SIG-M5 treated with dmso at 0.1 percent for 504 hours (cell line): Measurements from ENCODE around the gene NPLOC4.
A peak's percentile ranks its signal among the peaks of the same experiment; 100 is the strongest.

Source experiments
- DNase-seq: peaks from one replicate; lab custom pipeline; 2025; ENCODE audit not compliant: unreplicated experiment; lab: John Stamatoyannopoulos, UW

Gene NPLOC4

DNA sequence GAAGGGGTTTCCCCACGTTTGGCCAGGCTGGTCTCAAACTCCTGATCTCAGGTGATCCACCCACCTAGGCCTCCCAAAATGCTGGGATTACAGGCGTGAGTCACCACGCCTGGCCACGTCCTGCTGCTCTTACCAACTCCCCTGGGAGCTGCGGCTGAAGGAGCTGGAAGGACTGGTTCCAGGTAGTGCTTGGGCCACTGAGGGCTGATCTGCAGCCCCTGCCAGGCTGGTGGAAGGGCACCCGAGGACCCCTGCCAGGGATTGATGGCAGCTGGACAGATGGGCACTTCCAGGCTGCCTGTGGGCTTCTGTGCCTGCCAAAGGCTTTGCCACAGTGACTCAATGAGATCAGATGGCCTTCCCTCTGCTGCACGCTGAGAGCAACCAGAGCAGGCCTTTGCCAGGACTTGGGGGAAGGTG lies 27.1 kb upstream of the NPLOC4 start:
- DNase-seq: no peak

- no peak for DNase-seq
Measured at GRCh38 chr17:81662002-81662401, 25.1 kb upstream of the NPLOC4 start.

DNA sequence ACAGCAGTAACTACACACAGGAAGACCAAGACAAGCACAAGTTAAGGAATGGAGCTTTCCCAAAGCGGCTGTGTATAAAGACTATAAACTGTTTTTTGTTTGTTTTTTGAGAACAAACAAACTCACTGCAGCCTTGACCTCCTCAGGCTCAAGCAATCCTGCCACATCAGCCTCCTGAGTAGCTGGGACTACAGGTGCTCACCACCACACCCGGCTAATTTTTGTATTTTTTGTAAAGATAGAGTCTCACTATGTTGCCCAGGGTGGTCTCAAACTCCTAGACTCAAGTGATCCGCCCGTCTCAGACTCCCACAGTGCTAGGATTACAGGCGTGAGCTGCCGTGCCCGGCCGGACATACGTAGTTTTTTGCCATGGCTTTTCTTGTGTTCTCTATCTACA lies 23.5 kb upstream of the NPLOC4 start:
- DNase-seq: no peak

DNA sequence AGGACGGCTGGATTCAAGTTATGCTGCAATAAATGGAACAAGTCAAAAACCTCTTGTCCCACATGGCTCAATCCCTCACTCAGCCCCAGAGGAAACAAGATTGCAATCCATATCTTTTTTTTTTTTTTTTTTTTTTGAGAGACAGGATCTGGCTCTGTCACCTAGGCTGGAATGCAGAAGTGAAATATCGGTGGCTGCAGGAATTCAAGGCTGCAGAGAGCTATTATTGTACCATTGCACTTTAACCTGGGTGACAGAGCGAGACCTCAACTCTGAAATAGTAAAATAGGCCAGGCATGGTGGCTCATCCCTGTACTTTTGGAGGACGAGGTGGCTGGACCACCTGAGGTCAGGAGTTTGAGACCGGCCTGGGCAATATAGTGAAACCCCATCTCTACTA lies 22.1 kb upstream of the NPLOC4 start:
- DNase-seq: peak; percentile 17

- DNase-seq: no peak
Measured at GRCh38 chr17:81656835-81657234, 19.9 kb upstream of the NPLOC4 start.

GRCh38 chr17:81656118-81656743 lies 19.3 kb upstream of the NPLOC4 start, which contains the start of gene PDE6G:
Gene PDE6G (minus strand): TSS chr17:81656542. CDS start chr17:81653305, 3,237 bp downstream.
- no peak for DNase-seq

- DNase-seq: no peak
Measured at GRCh38 chr17:81655378-81656117, 18.6 kb upstream of the NPLOC4 start.

- DNase-seq: no peak
Measured at GRCh38 chr17:81652906-81653771, 16.2 kb upstream of the NPLOC4 start.

DNA sequence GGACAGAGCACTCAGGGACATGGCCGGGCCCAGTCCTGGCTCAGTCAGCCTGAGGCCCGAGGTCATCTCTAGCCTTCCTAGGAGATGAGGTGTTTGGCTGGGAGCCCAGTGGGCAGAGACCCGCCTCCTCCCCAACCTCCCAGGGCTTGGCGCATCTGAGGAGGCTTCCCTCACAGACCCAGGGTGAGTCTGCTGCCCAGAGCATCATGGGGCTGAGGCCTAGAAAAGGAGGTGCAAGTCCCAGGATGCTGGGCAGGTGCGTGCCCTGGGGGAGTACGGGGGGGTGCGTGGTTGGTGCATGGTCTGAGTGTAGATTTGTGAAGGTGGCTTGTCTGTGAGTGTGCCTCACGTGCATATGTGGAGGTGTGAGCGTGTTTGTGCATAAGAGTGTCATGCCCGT lies 14.8 kb upstream of the NPLOC4 start:
- no peak for DNase-seq

GRCh38 chr17:81650951-81651350 lies 14.0 kb upstream of the NPLOC4 start:
- no peak for DNase-seq

GRCh38 chr17:81648707-81649085 lies 11.8 kb upstream of the NPLOC4 start:
- no peak for DNase-seq

- no peak for DNase-seq
Measured at GRCh38 chr17:81648013-81648706, 11.2 kb upstream of the NPLOC4 start.

DNA sequence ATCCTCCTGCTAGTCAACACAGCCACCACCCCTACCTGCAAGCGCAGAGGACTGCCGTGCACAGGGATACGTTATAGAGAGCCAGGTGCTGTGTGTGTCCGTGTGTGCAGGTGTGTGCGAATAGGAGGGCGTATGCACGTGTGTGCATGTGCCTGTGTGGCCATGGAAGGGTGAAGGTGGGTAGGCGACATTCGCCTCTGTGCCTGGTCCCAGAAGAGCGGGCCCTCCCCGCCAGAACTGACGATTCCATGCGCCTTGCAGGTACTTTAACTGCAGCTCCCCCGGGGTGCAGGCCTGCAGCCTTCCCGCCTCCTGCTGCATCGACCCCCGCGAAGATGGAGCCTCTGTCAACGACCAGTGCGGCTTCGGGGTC lies 10.7 kb upstream of the NPLOC4 start:
- DNase-seq: no peak

GRCh38 chr17:81646869-81647600 lies 10.1 kb upstream of the NPLOC4 start:
- DNase-seq: no peak

- DNase-seq: peak; percentile 22
Measured at GRCh38 chr17:81644976-81645952, 8.4 kb upstream of the NPLOC4 start.

GRCh38 chr17:81644496-81644895 lies 7.6 kb upstream of the NPLOC4 start:
- DNase-seq: no peak

DNA sequence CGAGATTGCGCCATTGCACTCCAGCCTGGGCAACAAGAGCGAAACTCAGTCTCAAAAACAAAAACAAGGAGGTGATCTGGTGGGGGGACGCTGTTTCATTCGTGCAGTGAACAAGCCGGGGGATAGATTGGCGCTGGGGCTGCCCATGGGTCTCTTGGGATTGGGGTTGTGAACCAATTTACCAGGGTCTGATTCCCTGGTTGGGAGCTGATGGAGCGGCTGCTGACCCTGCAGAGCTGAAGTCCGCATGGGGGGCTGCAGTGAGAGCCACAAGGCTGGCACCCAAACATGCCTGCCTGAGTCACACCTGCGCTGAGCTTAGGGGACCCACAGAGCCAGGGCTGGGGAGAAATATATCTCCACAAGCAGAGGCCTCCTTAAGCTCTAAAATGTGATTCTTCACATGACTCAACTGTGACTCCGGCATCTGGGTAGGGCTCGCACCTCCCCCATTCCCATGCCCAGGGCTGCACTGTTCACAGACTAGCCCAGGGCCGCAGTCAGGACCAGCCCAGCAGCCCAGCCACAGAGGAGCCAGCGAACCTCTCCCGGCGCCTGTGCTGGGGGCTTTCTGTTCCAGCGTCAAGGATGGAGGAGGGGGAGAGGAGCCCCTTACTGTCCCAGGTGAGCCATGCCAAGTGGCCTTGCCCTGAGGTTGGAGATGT lies 5.0 kb upstream of the NPLOC4 start:
- DNase-seq: no peak

- DNase-seq: no peak
Measured at GRCh38 chr17:81640011-81640410, 3.1 kb upstream of the NPLOC4 start.

GRCh38 chr17:81638683-81639082 lies 1.8 kb upstream of the NPLOC4 start:
- DNase-seq: no peak
